SK-N-MC (cell line): ENCODE measurements around the gene PLEKHG1.

Experiments
- EZH2 ChIP-seq: fragments of 200-600 bp; sonication (generic); IDR thresholded peaks from one replicate; pipeline ENCODE4 v1.6.1; 2017; ENCODE audit warnings: antibody characterized with exemption
- FOXP2 ChIP-seq: optimal IDR thresholded peaks from 2 replicates; pipeline ENCODE3; 2011; ENCODE audit warnings: mild to moderate bottlenecking, moderate library complexity; ENCODE audit not compliant: insufficient read depth; ENCODE audit errors: extremely low read length, control extremely low read depth
- POLR2AphosphoS5 ChIP-seq: IDR thresholded peaks from 2 replicates; pipeline ENCODE4 v1.6.1; 2012; ENCODE audit warnings: mild to moderate bottlenecking, low read depth, low read length, borderline replicate concordance

- TF ChIP-seq POLR2AphosphoS5 (no peak), EZH2 (no peak), FOXP2 (no peak)
Measured at GRCh38 chr6:150616586-150616985, 16.9 kb downstream of the PLEKHG1 start.
